IMR-90 (cell line): ENCODE measurements around the gene POR. TPM values are rescaled to one million over a fixed set of nuclear protein-coding genes. Genes with fewer than 3 reads are reported as not detected.

Experiments used
- ATAC-seq: fragments of 200-7000 bp; cut with Tn5 transposase; 2 replicates; pipeline ENCODE4 v1.9.1; 2020; ENCODE audit warnings: low read depth, mild to moderate bottlenecking, moderate library complexity
- BruUV-seq: library from RNA; stranded (reverse); fragments of 400-500 nt; replicated peaks from 2 replicates; lab custom pipeline; 2021; lab: Mats Ljungman, UMichigan
- CTCF ChIA-PET: fragments of 300-600 bp; formaldehyde crosslinking; extraction: SDS; loops from one replicate; lab custom pipeline; 2021; ENCODE audit warnings: antibody characterized with exemption; lab: Yijun Ruan, JAX
- POLR2A ChIA-PET: fragments of 300-600 bp; sonication (Branson Sonifier 250); formaldehyde crosslinking; loops from one replicate; lab custom pipeline; 2022; ENCODE audit warnings: antibody characterized with exemption; ENCODE audit not compliant: unreplicated experiment; lab: Charles Lee
- DNase-seq: peaks from one replicate; pipeline ENCODE4 v3.0.0; 2013
- H2AFZ ChIP-seq: replicated peaks from 2 replicates; pipeline ENCODE3; 2013; ENCODE audit warnings: low read length, mild to moderate bottlenecking; ENCODE audit not compliant: poor library complexity
- H2AK5ac ChIP-seq: 2 replicates; pipeline ENCODE4 v1.6.1; 2013; ENCODE audit warnings: low read depth, low read length, inconsistent platforms
- H2AK9ac ChIP-seq: replicated peaks from 2 replicates; pipeline ENCODE3; 2013; ENCODE audit warnings: mild to moderate bottlenecking, low read depth, low read length, moderate library complexity; ENCODE audit not compliant: poor library complexity
- H2BK120ac ChIP-seq: 2 replicates; pipeline ENCODE4 v1.6.1; 2013; ENCODE audit warnings: low read depth, low read length, inconsistent platforms
- H2BK15ac ChIP-seq: 3 replicates; pipeline ENCODE4 v1.6.1; 2013; ENCODE audit warnings: low read depth, low read length, inconsistent platforms
- H2BK20ac ChIP-seq: 2 replicates; pipeline ENCODE4 v1.6.1; 2013; ENCODE audit warnings: low read depth, mild to moderate bottlenecking, inconsistent platforms, low read length, moderate library complexity
- H2BK5ac ChIP-seq: 2 replicates; pipeline ENCODE4 v1.6.1; 2013; ENCODE audit warnings: mild to moderate bottlenecking, low read depth, low read length, inconsistent platforms; ENCODE audit not compliant: poor library complexity, severe bottlenecking
- H3K14ac ChIP-seq: replicated peaks from 2 replicates; pipeline ENCODE4 v1.6.1; 2013; ENCODE audit warnings: low read depth, low read length, inconsistent platforms
- H3K18ac ChIP-seq: 2 replicates; pipeline ENCODE4 v1.6.1; 2013; ENCODE audit warnings: low read depth, low read length, control low read depth
- H3K23ac ChIP-seq: 2 replicates; pipeline ENCODE4 v1.6.1; 2013; ENCODE audit warnings: low read depth, low read length, inconsistent platforms
- H3K27ac ChIP-seq: 2 replicates; pipeline ENCODE4 v1.5.1; 2013; ENCODE audit warnings: mild to moderate bottlenecking, control low read depth, low read length; ENCODE audit not compliant: insufficient read depth
- H3K27me3 ChIP-seq: 2 replicates; pipeline ENCODE4 v1.6.1; 2013; ENCODE audit warnings: low read length; ENCODE audit not compliant: control insufficient read depth, insufficient read depth
- H3K36me3 ChIP-seq: 2 replicates; pipeline ENCODE4 v1.6.1; 2013; ENCODE audit warnings: low read length, mixed read lengths; ENCODE audit not compliant: control insufficient read depth, insufficient read depth
- H3K4ac ChIP-seq: 2 replicates; pipeline ENCODE4 v1.6.1; 2013; ENCODE audit warnings: low read depth, low read length, inconsistent platforms
- H3K4me1 ChIP-seq: 2 replicates; pipeline ENCODE4 v1.6.1; 2013; ENCODE audit warnings: low read length, mixed read lengths; ENCODE audit not compliant: control insufficient read depth, insufficient read depth
- H3K4me2 ChIP-seq: 2 replicates; pipeline ENCODE4 v1.6.1; 2013; ENCODE audit warnings: low read depth, mild to moderate bottlenecking, control low read depth, low read length, moderate library complexity
- H3K4me3 ChIP-seq: 2 replicates; pipeline ENCODE4 v1.5.1; 2013; ENCODE audit warnings: low read depth, mild to moderate bottlenecking, control low read depth, low read length, moderate library complexity; ENCODE audit not compliant: insufficient read depth
- H3K56ac ChIP-seq: 2 replicates; pipeline ENCODE4 v1.6.1; 2013; ENCODE audit warnings: low read length, inconsistent platforms; ENCODE audit not compliant: insufficient read depth; ENCODE audit errors: extremely low read depth
- H3K79me1 ChIP-seq, 2 experiments: 2 replicates each; pipeline ENCODE4 v1.6.1; 2013; ENCODE audit warnings: low read length in 2 of 2, inconsistent platforms in 1 of 2, low read depth in 1 of 2
- H3K9ac ChIP-seq: 2 replicates; pipeline ENCODE4 v1.6.1; 2013; ENCODE audit warnings: low read depth, low read length, control low read depth
- H3K9me1 ChIP-seq: 2 replicates; pipeline ENCODE4 v1.6.1; 2013; ENCODE audit warnings: low read length, inconsistent platforms; ENCODE audit not compliant: insufficient read depth
- H3K9me3 ChIP-seq: 2 replicates; pipeline ENCODE4 v1.6.1; 2013; ENCODE audit warnings: low read length; ENCODE audit not compliant: control insufficient read depth, insufficient read depth
- H4K20me1 ChIP-seq: 2 replicates; pipeline ENCODE4 v1.6.1; 2013; ENCODE audit warnings: low read length, inconsistent platforms; ENCODE audit not compliant: insufficient read depth
- H4K5ac ChIP-seq: 2 replicates; pipeline ENCODE4 v1.6.1; 2013; ENCODE audit warnings: mild to moderate bottlenecking, low read depth, low read length, control low read depth
- H4K8ac ChIP-seq, 2 experiments: 2 replicates each; pipeline ENCODE4 v1.6.1; 2013; ENCODE audit warnings: low read depth in 2 of 2, low read length in 2 of 2, control low read depth in 1 of 2, inconsistent platforms in 1 of 2
- H4K91ac ChIP-seq: 2 replicates; pipeline ENCODE4 v1.6.1; 2013; ENCODE audit warnings: low read depth, low read length, inconsistent platforms; ENCODE audit not compliant: insufficient read depth
- BHLHE40 ChIP-seq: fragments of 150-350 bp; IDR thresholded peaks from 2 replicates; pipeline ENCODE4 v1.6.1; 2016; ENCODE audit warnings: mild to moderate bottlenecking, low read depth, low read length
- FOS ChIP-seq: fragments of 150-350 bp; IDR thresholded peaks from 2 replicates; pipeline ENCODE4 v1.6.1; 2016; ENCODE audit warnings: low read depth, low read length
- WGBS, 2 experiments: methylation state at CpG; one replicate each; pipeline versions ENCODE4 v1.1.5 to v1.1.7; 2013; ENCODE audit warnings: missing lambda C conversion rate in 2 of 2; ENCODE audit not compliant: insufficient read length in 1 of 2; ENCODE audit errors: extremely low coverage in 2 of 2; 5-methylcytosine and 5-hydroxymethylcytosine counted together
- dilution Hi-C: fragments of 300-500 bp; cut with HindIII; formaldehyde crosslinking; loops from one replicate; pipeline ENCODE4 v1.14.3; 2018; ENCODE audit warnings: low sequenced_read_pairs; ENCODE audit not compliant: unreplicated experiment
- in situ Hi-C: fragments of 300-500 bp; cut with MboI; formaldehyde crosslinking; loops from 3 replicates; pipeline ENCODE4 v1.14.3; 2019; ENCODE audit warnings: low sequenced_read_pairs, inconsistent platforms, mixed read lengths
- intact Hi-C: fragments of 100-400 bp; cut with micrococcal nuclease; formaldehyde crosslinking; loops from 2 replicates; pipeline ENCODE4 v1.10.0; 2022
- polyA plus RNA-seq, 3 experiments: library from polyadenylated mRNA; depleted of rRNA; stranded (reverse); fragments of >200 nt; gene quantifications; 2 replicates each; pipeline ENCODE4 v1.2.3, GENCODE V29; 2012; ENCODE audit warnings: low replicate concordance in 1 of 3
- total RNA-seq: library from RNA; depleted of rRNA; stranded (reverse); fragments of >200 nt; gene quantifications from 2 replicates; pipeline ENCODE4 v1.2.3, GENCODE V29; 2012

Gene POR
- total and polyA plus RNA-seq, 2 of the 4 experiments (the other 2 are of a cell fraction), result 25.5 to 42.2 TPM

DNA sequence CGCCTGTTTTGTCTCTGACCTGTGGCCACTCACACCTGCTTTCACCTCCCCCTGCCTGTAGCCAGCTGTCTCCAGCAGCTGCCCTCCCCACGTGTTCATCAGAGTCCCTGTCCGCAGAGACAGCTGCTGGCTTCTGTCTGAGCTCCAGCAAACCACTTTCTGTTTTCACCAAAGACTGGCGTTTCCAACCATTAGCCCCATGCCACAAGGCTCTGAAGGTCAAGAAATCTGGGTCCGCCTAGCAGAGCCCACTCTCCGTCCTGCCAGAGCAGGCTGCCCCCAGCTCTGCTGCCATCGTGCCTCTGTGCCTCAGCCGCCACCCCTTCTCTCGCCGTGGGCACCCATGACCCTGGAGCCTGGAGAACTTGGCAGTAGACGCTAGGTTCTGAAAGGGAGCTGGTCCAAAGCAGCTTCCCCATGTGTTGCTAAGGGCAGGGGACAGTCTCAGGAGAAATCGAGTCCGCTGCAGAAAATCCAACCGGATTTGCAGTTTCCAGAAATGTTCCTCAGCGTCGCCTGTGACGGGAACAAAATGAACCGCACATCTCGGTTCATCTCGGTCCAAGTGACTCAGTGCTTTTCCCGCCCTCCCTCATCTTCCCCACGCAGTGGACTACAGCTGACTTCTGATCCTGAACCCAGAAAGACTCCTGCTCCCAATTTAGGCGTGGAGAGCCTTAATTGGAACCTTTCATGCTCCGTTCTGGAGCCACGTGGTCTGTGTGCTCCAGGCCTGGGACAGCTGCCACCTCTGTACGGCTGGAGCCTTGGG is 51.4 kb downstream of the POR start (continued):
- no peak for TF ChIP-seq BHLHE40

DNA sequence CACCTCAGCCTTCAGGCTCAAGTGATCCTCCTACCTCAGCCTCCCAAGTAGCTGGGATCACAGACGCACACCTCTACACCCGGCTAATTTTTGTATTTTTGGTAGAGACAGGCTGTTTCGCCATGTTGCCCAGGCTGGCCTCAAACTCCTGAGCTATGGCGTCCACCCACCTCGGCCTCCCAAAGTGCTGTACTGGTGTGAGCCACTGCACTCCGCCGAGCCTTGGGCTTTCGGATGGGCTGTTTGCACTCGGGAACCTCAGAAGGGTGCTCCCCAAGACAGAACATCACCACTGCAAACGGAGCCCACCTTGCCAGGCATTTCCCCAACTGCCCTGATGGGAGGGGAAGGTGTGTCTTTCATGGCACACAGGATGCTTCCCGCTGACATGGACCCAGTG is 52.1 kb downstream of the POR start:
- H4K5ac ChIP-seq, result no peak overlapping the region
- H4K8ac ChIP-seq, result no peak overlapping the region
- peaks cover 21% of the 10 kb centered on the region for H3K9me1 ChIP-seq
- H2AK5ac ChIP-seq, result peak overlapping the region; percentile 48; the same call in 1 of the 2 replicates
- H2BK120ac ChIP-seq, result no peak overlapping the region
- H2BK20ac ChIP-seq, result no peak overlapping the region
- H3K4me2 ChIP-seq, result no peak overlapping the region
- H3K36me3 ChIP-seq, result peaks cover 9% of the 10 kb centered on the region; the same call in 1 of the 2 replicates
- H3K4me1 ChIP-seq, result peaks cover 18% of the 10 kb centered on the region
- DNase-seq, result no peak
- ATAC-seq, result no peak
- no TSS peak for BruUV-seq
- no peak overlapping the region for H4K91ac ChIP-seq
- H3K4me3 ChIP-seq, result no peak overlapping the region
- dilution Hi-C loops (no loop called here), intact Hi-C loops (loop anchor here (10.0 kb wide), 1 partner anchor 52 kb away; the partner anchor contains the start of gene POR), in situ Hi-C loops (no loop called here)
- H3K14ac ChIP-seq, result no peak overlapping the region
- H3K27ac ChIP-seq, result no peak overlapping the region
- POLR2A ChIA-PET, result no interaction called here
- H3K27me3 ChIP-seq, result no peaks in the 10 kb centered on the region
- no peak overlapping the region for H2BK5ac ChIP-seq
- H3K4ac ChIP-seq, result peak overlapping the region; percentile 22; the same call in 1 of the 2 replicates
- H3K18ac ChIP-seq, result no peak overlapping the region
- TF ChIP-seq FOS, result no peak
- 87% methylated on average over 3 of the region's 11 CpGs; no CpG with 5 or more reads in 1 of the 2 experiments for WGBS, 2 experiments
- H3K9ac ChIP-seq, result no peak overlapping the region
- H2AK9ac ChIP-seq, result peak overlapping the region; percentile 76
- no peak overlapping the region for H3K56ac ChIP-seq
- peak overlapping the region; percentile 49 for H2AFZ ChIP-seq
- peaks cover 6 to 49% of the 10 kb centered on the region in 2 experiments for H3K79me1 ChIP-seq
- H4K20me1 ChIP-seq, result no peaks in the 10 kb centered on the region
- CTCF ChIA-PET, result interaction anchor here (0.6 kb wide), 1 partner anchor 19 kb away, joined by 3 read pairs; no protein-coding TSS in a partner anchor
- no peaks in the 10 kb centered on the region for H3K9me3 ChIP-seq
- H3K23ac ChIP-seq, result 0 out of 2 replicates have a peak overlapping the region, but pooled peaks have one; percentile 23
- no peak overlapping the region for H2BK15ac ChIP-seq
